OCI-LY3 (cell line): ENCODE results near the gene TLCD5.

Experiments
- CTCF ChIP-seq: fragments of 200-600, 300-600 bp; sonication (generic); IDR thresholded peaks from 2 replicates; pipeline ENCODE4 v1.5.1; 2014; ENCODE audit warnings: antibody characterized with exemption, low read length, low read depth
- EZH2phosphoT487 ChIP-seq: fragments of 200-600 bp; shearing (Covaris generic); IDR thresholded peaks from 2 replicates; pipeline ENCODE4 v1.6.1; 2018; ENCODE audit warnings: antibody characterized with exemption, mixed run types, low read depth

GRCh38 chr11:120342678-120343077 is 17.6 kb downstream of the TLCD5 start:
- TF ChIP-seq CTCF (no peak), EZH2phosphoT487 (no peak)
